ENCODE results near the gene REXO5.
A peak's percentile ranks its signal among the peaks of the same experiment; 100 is the strongest.
"Not testable (repeated sequence)": the region's sequence is repeated elsewhere in the genome, so short reads cannot be mapped to it uniquely, and the experiment has no call there.

Gene REXO5

DNA sequence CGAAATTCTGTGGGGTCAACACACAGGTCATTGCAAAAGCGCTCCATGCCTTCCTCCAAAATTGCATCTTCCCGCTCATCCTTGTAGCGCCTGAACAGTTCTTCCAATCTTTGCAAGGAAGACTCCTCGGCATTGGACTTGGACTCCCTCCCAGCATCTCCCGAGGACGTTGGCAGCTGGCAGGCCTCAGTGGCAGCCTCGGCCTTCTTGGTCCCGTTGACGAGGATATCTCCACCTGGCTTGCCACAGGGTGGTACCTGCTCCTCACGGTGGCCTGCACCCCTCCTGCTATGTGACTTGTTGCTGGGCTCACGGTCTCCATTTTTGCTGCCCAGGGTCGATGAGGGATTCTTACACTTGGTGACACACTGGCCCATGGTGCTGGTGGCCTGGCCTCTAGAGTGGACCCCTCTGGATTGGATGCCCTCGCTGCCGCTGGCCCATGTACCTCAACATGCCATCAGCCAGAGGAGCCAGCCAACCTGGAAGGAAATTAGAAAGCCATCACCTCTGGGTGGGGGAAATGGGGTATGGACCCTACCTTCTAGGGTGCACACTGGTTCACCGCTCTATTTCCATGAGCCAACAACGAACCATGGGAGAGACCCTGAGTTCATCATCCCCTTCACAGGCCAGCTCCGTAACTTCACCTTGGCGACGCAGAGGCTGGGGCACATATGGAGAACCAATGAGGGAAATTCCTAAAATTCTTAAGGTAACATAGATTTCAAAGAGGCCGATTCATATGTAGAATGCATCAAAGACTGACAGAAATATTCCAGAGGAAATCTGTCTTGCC is 56.0 kb downstream of the REXO5 start:
- no peak overlapping the region for H3K4me3 ChIP-seq (replicated peaks; ENCODE audit: low read depth, low read length)
- TF ChIP-seq CTCF (IDR thresholded peaks at IDR 0.05; ENCODE audit: low read length, missing control alignments), result no peak
- DNase-seq (ENCODE audit: low read depth), result no peak

GRCh38 chr16:20864376-20864775 is 58.0 kb downstream of the REXO5 start:
- not testable (repeated sequence) for H3K4me3 ChIP-seq (replicated peaks; ENCODE audit: low read depth, low read length); DNase-seq (ENCODE audit: low read depth)

DNA sequence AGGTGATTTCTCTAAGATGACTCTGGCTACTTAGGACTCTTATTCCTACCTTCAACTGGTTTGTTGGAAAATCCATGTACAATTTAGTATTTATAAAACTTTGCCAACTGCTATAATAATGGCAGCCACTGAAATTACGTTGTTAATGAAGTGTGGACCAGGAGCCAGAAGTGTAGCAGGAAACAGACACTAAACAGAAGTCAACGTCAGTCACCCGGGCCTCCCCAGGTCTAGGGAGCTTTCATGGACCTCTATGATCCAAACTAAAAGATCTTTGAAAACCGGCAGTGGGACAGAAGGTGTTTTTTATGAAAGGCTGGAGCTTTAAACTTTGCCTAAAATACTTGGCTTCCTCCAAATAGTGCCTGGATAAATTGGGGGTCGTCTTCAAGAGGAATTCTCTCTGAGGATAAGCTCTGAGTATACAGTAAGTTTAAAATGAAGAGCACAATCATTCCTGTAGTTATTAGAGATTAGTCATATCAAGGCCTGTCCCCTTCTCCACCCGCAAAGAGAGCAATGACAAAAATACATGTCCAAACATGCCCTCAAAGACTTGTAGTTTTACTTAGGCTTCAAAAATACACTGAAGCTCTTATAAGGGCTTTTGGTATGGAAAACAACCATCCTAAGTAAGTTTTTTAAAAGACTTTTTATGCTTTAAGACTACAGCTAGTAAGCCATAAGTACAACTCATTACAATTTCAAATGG is 59.2 kb downstream of the REXO5 start:
- no peak for TF ChIP-seq CTCF (IDR thresholded peaks at IDR 0.05; ENCODE audit: low read length, missing control alignments)
- DNase-seq (ENCODE audit: low read depth), result no peak
- H3K4me3 ChIP-seq (replicated peaks; ENCODE audit: low read depth, low read length), result no peak overlapping the region

DNA sequence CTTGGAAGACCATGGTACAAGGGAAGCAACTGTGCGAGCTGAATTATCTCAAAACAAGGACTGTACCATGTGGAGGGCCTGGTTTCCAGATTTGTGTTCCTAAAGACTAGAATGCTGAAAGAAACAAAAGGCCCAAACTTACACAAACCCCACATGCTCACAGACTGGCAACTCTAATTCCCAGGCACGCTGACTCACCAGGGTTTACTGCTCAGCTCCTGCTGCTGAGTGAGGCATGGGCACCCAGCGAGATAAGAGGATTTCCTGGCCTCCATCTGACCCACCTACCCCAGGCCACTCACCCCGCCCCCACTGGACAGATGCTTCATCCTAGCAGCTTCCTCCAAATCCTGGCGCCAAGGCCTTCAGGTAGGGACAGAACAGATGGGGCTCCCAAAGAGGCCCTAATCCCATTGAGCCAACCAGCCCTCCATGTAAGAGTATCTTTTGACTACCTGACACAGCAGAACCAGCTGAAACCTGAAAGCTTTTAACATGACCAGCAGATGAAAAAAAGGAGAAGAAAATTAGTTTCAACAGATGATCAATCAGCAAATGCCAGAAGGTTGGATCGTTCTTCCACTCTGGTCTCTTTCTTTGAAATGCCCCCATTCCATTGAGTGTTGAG is 59.9 kb downstream of the REXO5 start:
- no peak overlapping the region for H3K4me3 ChIP-seq (replicated peaks; ENCODE audit: low read depth, low read length)
- DNase-seq (ENCODE audit: low read depth), result peak; percentile 85
- TF ChIP-seq CTCF (IDR thresholded peaks at IDR 0.05; ENCODE audit: low read length, missing control alignments), result no peak

- no peak overlapping the region for H3K4me3 ChIP-seq (replicated peaks; ENCODE audit: low read depth, low read length)
- TF ChIP-seq CTCF (IDR thresholded peaks at IDR 0.05; ENCODE audit: low read length, missing control alignments), result no peak
- no peak for DNase-seq (ENCODE audit: low read depth)
Measured at GRCh38 chr16:20866801-20867200, 60.5 kb downstream of the REXO5 start.

- TF ChIP-seq CTCF (IDR thresholded peaks at IDR 0.05; ENCODE audit: low read length, missing control alignments), result no peak
- no peak overlapping the region for H3K4me3 ChIP-seq (replicated peaks; ENCODE audit: low read depth, low read length)
- DNase-seq (ENCODE audit: low read depth), result peak; percentile 43
Measured at GRCh38 chr16:20867585-20867984, 61.3 kb downstream of the REXO5 start.

- no peak for TF ChIP-seq CTCF (IDR thresholded peaks at IDR 0.05; ENCODE audit: low read length, missing control alignments)
- peak; percentile 71 for DNase-seq (ENCODE audit: low read depth)
- no peak overlapping the region for H3K4me3 ChIP-seq (replicated peaks; ENCODE audit: low read depth, low read length)
Measured at GRCh38 chr16:20868890-20869289, 62.6 kb downstream of the REXO5 start.
